Measurements from ENCODE around the gene PAIP1.
"Not testable (repeated sequence)": the region's sequence is repeated elsewhere in the genome, so short reads cannot be mapped to it uniquely, and the experiment has no call there.

PAIP1 gene

GRCh38 chr5:43570450-43571158 is 13.7 kb upstream of the PAIP1 start:
- no peak for DNase-seq

- DNase-seq = no peak
Observed at GRCh38 chr5:43569236-43569746, 12.4 kb upstream of the PAIP1 start.

DNA sequence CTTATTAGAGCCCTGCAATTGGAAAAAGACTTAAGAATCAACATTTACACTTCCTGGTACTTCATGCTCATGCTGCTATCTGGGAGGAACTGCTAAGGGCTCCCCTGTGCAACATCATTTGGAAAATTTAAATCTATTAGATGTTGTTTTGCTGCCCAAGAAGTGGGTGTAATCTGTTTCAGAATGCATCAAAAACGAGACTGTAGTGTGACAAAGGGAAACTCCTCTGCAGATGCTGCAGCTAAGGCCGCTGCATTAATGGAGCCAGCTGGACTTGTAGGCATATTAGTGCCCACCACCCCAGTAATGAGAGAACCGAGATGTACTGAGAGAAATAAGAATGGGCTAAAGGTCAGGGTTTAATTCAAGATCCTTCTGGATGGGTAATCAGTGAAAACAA is 11.1 kb upstream of the PAIP1 start:
- DNase-seq = no peak

DNA sequence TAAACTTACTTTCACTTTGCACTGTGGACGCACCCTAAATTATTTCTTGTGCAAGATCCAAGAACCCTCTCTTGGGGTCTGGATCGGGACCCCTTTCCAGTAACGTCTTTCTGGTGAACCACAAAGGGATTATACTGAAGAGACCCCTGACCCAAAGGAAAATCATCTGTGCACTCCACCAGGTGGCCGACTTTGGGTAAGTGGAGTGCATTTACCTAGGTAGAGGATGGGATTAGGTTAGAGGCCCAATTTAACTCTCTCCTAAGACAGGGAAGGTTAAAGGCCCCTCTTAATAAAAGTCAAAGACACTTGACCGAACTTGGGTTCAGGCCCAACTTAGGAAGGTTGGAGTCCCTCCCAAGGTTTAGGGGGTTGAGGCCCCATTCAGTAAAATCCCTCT is 8.2 kb upstream of the PAIP1 start:
- DNase-seq = no peak

DNA sequence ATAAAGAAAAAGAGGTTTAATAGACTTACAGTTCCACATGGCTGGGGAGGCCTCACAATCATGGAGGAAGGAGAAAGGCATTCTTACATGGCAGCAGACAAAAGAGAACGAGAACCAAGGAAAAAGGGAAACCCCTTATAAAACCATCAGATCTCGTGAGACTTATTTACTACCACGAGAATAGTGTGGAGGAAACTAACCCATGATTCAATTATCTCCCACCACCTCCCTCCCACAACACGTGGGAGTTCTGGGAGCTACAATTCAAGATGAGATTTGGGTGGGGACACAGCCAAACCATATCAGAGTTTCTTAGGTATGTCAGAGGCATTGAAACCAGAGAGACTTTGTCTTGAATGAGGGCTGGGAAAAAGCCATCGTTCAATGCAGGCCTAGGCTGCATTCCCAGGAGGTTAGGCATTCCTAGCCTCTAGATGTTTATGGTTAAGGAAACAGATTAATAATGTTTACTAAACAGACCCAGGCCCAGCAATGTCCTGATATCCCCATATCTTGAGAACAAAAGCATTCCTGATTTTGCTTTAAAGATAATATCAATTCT is 7.5 kb upstream of the PAIP1 start:
- no peak for DNase-seq

- no peak for DNase-seq
Observed at GRCh38 chr5:43563321-43563720, 6.4 kb upstream of the PAIP1 start.

DNA sequence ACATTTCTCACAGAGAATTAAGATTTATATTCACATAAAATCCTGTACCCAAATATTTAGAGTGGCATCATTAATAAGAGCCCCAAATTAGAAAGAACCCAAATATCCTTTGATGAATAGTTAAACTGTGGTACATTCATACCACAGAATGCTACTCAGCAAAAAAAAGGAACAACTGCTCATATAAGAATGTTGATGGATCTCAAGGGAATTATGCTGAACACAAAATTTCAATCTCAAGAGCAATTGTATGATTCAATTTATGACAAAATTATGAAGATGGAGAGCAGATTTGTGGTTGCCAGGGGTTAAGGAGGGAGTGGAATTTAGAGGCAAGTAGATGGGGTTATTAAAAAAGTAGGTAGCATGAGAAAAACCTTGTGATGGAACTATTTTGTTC is 4.5 kb upstream of the PAIP1 start:
- DNase-seq = no peak

GRCh38 chr5:43560128-43560527 is 3.3 kb upstream of the PAIP1 start:
- no peak for DNase-seq

DNA sequence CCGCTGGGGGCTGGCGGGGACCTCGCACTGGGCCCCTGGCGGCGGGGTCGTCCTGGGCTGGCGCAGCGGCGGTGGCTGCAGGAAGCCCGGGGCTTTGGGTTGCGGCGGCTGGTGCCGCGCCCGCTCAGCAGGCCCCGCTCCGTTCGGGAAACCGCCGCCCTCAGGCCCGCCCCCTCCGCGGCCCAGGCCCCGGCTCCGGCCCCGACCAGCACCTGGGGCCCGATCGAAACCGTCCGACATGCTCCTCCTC is 345 bp downstream of the PAIP1 start:
- DNase-seq = not testable (repeated sequence)

GRCh38 chr5:43555895-43556606 is 826 bp downstream of the PAIP1 start:
- DNase-seq = peak; percentile 36

DNA sequence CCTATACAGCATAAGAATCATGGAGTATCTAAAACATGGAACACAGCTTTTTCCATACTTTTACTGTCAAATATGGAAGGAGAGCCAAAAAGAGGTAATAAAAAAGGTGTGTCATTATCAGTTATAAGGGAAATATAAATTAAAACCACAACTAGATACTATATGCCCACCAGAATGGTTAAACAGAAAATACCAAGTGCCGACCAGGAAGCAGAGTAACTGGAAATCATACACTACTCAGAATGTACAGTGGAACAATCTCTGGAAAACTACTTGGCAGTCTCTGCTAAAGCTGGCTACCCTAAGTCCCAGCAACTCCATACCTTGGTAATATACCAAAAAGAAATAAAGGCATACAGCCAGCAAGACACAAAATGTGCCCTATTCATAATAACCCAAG is 2.4 kb downstream of the PAIP1 start:
- DNase-seq = no peak

DNA sequence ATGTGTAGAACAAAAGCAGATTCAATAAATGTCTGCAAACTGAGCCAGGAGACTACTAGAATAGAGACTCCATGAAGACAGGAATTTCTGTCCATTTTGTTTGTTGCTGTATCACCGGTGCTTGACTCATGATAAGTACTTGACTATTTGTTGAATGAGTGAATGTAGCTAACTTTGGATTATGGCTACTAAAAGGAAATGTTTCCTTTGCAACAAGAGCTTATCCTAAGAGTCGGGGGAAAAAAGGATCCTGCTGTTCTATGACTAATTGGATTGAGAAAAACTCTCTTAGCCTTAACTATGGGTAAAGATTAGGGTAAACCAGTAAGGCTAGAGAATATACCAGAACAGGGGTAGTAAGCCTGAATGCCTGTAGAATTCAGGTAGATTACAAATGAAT is 3.5 kb downstream of the PAIP1 start:
- DNase-seq = no peak

GRCh38 chr5:43551731-43552130 is 5.1 kb downstream of the PAIP1 start:
- no peak for DNase-seq

DNA sequence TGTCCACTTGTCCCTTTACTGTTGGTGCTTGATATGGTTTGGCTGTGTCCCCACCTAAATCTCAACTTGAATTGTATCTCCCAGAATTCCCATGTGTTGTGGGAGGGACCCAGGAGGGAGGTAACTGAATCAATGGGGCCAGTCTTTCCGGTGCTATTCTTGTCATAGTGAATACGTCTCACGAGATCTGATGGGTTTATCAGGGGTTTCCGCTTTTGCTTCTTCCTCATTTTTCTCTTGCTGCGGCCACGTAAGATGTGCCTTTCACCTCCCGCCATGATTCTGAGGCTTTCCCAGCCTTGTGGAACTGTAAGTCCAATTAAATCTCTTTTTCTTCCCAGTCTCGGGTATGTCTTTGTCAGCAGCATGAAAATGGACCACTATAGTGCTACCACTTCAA is 7.6 kb downstream of the PAIP1 start:
- not testable (repeated sequence) for DNase-seq

GRCh38 chr5:43548358-43548757 is 8.5 kb downstream of the PAIP1 start:
- DNase-seq = no peak

DNA sequence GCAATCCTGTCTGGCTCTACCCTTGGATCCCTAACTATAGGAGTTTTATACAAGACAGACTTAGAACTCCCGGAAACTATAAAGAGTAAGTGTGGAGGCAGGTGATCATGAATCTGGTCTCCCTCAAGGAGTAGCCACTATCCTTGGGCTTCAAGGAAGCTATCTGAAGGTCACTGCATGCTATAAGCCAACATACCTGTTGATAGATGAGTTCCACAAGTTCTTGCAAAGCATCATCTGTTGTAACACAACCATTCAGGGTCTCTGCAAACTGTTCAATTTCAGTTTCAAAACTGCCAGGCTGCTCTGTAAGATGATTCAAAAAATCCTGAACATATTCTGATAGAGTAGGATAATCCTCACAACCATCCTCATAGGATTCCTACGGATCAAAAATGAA is 9.3 kb downstream of the PAIP1 start:
- DNase-seq = no peak

- no peak for DNase-seq
Observed at GRCh38 chr5:43543434-43543833, 13.4 kb downstream of the PAIP1 start.

- DNase-seq = no peak
Observed at GRCh38 chr5:43540746-43541145, 16.1 kb downstream of the PAIP1 start.

GRCh38 chr5:43536972-43537371 is 19.9 kb downstream of the PAIP1 start:
- no peak for DNase-seq

DNA sequence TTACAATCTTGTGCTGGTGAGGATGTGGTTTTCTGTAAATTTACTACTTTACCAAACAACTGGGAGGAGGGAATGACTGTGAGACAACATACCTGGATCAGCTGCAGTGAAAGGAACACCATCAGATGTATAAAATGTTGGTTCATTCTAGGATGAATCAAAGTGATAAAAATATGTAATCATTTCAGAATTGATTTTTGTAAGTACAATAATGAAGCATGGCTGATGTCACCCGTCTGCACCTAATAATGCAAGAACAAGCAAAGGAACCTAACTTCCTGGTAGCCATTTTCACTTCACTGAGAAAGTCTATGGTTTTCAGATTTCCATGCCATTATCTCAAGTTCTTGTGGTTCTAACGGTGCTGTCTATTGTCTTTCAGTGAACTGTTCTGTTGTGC is 23.2 kb downstream of the PAIP1 start:
- no peak for DNase-seq

DNA sequence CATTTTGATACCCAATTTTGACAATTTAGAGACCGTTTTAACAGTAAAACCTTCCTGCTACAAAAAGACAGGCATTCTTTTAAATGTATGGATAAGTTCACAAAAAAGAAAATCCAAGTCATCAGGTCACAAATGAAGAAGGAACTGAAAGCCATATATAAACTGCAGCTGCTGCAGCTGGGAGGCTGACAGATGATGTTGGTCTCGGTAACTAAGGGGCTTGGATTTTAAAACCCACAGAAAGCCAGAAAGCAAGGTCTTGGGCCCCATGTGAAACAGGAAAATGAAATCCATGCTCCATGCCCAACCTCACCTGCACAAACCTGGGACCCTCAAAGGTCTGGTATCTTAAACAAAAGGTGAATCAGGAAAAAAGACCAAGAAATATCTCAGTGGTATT is 26.2 kb downstream of the PAIP1 start:
- no peak for DNase-seq

GRCh38 chr5:43523662-43524072 is 33.2 kb downstream of the PAIP1 start:
- DNase-seq = no peak

GRCh38 chr5:43520615-43521014 is 36.3 kb downstream of the PAIP1 start:
- DNase-seq = no peak

GRCh38 chr5:43515678-43516048 is 41.2 kb downstream of the PAIP1 start:
- DNase-seq = no peak

All from T-helper 9 cell (primary cell).